Fibroblast of the aortic adventitia (primary cell): Measurements from ENCODE around the gene RPS29. TPM values are rescaled to one million over a fixed set of nuclear protein-coding genes. Genes with fewer than 3 reads are reported as not detected.

Experiments used
- DNase-seq: peaks from one replicate; pipeline ENCODE4 v3.0.0-alpha.2; 2010; ENCODE audit warnings: low read depth
- H3K4me3 ChIP-seq: 2 replicates; pipeline ENCODE4 v1.5.1; 2011; ENCODE audit warnings: low read depth, mild to moderate bottlenecking, control low read depth, low read length, moderate library complexity
- CTCF ChIP-seq: IDR thresholded peaks from 2 replicates; pipeline ENCODE4 v1.5.1; 2011; ENCODE audit warnings: mild to moderate bottlenecking, low read length, control low read depth, inconsistent platforms; ENCODE audit not compliant: insufficient read depth
- total RNA-seq: library from RNA; depleted of rRNA; stranded (reverse); fragments of >200 nt; gene quantifications from 2 replicates; pipeline ENCODE4 v1.2.3, GENCODE V29; 2012; ENCODE audit warnings: low replicate concordance

Gene RPS29
- total RNA-seq, 1 donor, result 5,262 TPM

GRCh38 chr14:49582113-49582977 lies 3.8 kb downstream of the RPS29 start:
- no peak for DNase-seq
- H3K4me3 ChIP-seq, result no peak overlapping the region
- TF ChIP-seq CTCF, result no peak

- DNase-seq, result no peak
- TF ChIP-seq CTCF, result no peak
- no peak overlapping the region for H3K4me3 ChIP-seq
Measured at GRCh38 chr14:49581209-49582112, 4.7 kb downstream of the RPS29 start.

GRCh38 chr14:49579841-49580240 lies 6.3 kb downstream of the RPS29 start:
- no peak for DNase-seq
- no peak for TF ChIP-seq CTCF
- H3K4me3 ChIP-seq, result no peak overlapping the region

- no peak for DNase-seq
- TF ChIP-seq CTCF, result no peak
- H3K4me3 ChIP-seq, result no peak overlapping the region
Measured at GRCh38 chr14:49578141-49578540, 8.0 kb downstream of the RPS29 start.

GRCh38 chr14:49574038-49574437 lies 12.1 kb downstream of the RPS29 start:
- no peak overlapping the region for H3K4me3 ChIP-seq
- no peak for DNase-seq
- TF ChIP-seq CTCF, result no peak

- no peak for DNase-seq
- TF ChIP-seq CTCF, result no peak
- H3K4me3 ChIP-seq, result no peak overlapping the region
Measured at GRCh38 chr14:49569281-49569680, 16.9 kb downstream of the RPS29 start.
